ENCODE data around the gene ADCY7.

Gene ADCY7

DNA sequence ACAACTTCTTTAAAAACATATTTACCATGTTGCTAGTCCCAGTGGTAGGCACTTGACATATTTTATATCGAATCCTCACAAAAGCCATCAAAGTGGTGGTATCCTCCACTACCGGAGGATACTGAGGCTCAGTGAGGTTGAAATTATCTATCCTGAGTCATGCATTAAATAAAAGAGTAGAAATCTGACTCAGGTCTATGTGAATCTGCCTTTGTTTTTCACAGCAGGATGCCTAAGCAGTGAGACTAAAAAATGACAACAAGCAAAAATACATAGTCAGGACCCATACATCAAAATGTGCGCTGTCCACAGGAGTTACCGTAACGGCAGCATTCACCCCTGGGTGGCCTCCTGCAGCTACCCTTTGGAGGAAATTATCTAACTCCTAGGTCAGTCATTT is 84.8 kb downstream of the ADCY7 start:
- DNase-seq = no peak

GRCh38 chr16:50351952-50352351 is 85.6 kb downstream of the ADCY7 start:
- no peak for DNase-seq

GRCh38 chr16:50354082-50354481 is 87.7 kb downstream of the ADCY7 start:
- no peak for DNase-seq

GRCh38 chr16:50354629-50355456 is 88.5 kb downstream of the ADCY7 start:
- DNase-seq = peak; percentile 5

GRCh38 chr16:50359626-50360025 is 93.3 kb downstream of the ADCY7 start:
- DNase-seq = no peak

- DNase-seq = peak; percentile 80
Observed at GRCh38 chr16:50360033-50360778, 93.9 kb downstream of the ADCY7 start.

DNA sequence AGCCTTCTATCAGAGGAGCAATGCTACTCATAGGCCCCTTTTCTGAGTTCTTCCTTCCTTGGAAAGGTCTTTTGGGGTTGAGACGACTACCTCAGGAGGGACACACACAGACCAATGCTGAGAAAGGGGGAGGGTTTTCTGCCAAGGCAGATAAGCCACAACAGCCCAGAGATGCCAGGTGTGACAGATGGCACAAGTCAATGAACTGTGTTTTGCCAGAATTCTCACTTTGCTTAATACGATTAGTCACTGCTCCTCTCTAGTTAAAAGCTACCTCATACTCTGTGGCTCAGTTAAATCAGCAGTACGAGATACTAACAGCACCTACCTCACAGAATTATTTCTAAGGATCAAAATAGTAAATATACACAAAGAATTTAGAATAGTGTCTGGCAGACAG is 94.4 kb downstream of the ADCY7 start:
- no peak for DNase-seq

GRCh38 chr16:50363656-50364055 is 97.3 kb downstream of the ADCY7 start:
- DNase-seq = no peak

DNA sequence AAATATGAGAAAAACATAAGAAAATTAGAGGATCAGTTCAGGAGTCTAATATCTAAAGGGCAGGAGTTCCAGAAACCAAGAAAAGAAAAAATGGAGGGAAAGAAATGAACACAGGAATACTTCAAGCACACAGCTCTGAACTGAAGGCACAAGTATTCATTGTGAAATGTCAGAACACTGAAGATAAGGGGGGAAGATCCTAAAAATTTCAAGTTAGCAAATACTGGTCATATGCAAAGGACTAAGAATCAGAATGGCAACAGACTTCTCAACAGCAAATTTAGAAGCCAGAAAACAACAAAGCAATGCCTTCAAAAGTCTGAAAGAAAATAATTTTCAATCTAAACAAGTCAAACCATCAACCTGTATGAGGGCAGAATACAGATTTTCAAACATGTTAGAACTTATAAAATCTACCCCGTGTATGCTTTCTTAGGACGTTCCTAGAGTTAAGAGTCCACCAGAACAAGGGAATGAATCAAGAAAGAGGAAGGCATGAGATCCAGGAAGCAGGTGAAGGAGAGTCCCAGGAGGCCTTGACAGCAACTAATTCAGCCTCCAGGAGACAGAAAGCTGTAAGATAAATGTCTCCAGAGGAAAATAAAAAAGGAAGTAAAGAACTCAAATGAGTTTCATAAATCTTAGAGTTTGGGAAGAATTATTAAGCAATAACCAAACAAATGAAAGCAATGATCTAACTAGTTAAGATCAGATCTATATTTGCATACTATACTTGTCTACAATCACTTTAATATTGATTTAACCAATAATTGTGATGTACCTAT is 99.6 kb downstream of the ADCY7 start:
- no peak for DNase-seq

Measured in NCI-H526 treated with DMSO at 0.1 percent for 48 hours (cell line).